GM18951 (cell line): ENCODE measurements around the gene RFX5.
"Not testable (repeated sequence)": the region's sequence is repeated elsewhere in the genome, so short reads cannot be mapped to it uniquely, and the experiment has no call there.

ENCODE experiments used
- POLR2A ChIP-seq: IDR thresholded peaks from 4 replicates; pipeline ENCODE4 v1.6.1; 2011; ENCODE audit warnings: mild to moderate bottlenecking; ENCODE audit not compliant: insufficient read length, insufficient read depth; ENCODE audit errors: extremely low read depth
- in situ Hi-C: fragments of 300-500 bp; cut with MboI; formaldehyde crosslinking; loops from one replicate; pipeline ENCODE4 v1.12.0; 2022; ENCODE audit warnings: low sequenced_read_pairs, mixed read lengths, inconsistent platforms; ENCODE audit not compliant: unreplicated experiment

Gene RFX5

DNA sequence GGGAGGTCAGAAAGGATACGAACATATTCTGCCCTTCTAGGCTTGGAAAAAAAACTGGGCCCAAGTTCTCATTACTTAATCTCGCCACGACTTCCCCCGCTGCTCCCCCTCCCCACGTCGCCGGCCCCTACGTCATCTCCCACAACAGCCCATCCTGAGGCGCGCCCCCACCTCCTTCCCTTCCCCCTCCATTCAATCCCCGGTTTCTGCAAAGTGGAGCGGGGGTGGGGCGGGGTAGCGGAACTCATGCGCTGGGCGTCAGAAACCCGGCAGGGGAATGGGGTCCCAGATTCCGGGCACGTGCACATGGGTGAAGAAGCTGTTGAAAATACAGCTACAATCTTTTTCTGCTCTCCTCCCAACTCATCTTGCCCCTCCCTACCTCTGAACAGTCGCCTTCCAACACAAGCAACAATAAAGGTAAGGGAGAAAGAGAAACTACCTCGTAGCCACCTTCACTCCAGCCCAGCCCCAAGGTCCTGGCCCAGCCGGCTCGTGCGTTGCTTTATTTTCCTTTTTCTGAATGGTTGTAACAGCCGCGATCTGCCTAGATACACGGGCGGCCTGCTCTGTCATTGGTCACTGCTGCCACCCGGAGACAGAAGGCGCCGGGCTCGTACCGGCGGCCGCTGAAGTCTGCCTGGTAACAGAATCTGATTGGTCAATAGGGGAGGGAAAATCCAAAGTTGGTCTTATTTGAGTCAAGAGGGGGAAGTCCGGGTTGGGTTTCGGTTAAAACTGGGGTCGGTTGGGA is at the start of gene RFX5:
Gene RFX5, minus strand, starts transcription at position 484 of the 754 bp plus-strand sequence. CDS start 932 bp downstream, outside the sequence.
- TF ChIP-seq POLR2A: peak; percentile 61
- in situ Hi-C loops: no loop called here

DNA sequence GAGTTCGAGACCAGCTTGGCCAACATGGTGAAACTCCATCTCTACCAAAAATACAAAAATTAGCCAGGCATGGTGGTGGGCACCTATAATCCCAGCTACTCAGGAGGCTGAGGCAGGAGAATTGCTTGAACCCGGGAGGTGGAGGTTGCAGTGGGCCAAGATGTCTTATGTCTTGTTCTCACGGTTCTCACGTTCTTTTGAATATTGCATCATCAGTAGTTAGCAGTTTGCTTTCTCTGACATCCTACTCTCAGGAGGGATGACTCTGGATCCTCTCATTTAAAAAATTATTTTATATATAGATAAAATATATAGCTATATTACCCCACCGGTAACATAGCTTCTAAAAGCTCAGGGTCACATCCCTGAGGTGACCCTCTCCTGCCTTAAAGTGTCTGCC is 49.2 kb upstream of the RFX5 start:
- in situ Hi-C loops: not testable (repeated sequence)

GRCh38 chr1:151393583-151393982 is 46.5 kb upstream of the RFX5 start:
- no peak for TF ChIP-seq POLR2A
- in situ Hi-C loops: no loop called here

DNA sequence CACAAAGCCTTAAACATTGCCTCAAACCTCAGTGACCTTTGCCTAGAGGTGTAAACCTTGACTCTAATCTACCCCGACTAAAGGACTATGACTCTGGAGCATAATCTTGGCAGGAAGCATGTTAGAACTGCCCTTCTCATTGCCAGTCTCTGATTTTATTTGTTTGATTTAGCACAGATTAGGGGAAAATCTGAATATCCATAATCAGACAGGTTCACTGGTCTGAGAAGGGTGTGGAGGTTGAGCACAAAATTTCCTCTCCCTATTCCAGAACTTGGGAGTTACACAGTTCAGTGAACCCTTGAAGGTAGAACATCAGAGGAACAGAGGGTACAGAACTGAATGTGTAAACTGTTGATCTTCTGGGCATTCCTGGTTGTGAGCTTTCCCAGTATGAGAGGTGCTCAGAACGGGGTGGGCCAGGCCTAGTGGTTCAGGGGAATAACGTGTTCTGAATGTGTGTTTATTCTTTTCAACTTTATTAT is 44.1 kb upstream of the RFX5 start:
- in situ Hi-C loops: no loop called here
- TF ChIP-seq POLR2A: no peak

DNA sequence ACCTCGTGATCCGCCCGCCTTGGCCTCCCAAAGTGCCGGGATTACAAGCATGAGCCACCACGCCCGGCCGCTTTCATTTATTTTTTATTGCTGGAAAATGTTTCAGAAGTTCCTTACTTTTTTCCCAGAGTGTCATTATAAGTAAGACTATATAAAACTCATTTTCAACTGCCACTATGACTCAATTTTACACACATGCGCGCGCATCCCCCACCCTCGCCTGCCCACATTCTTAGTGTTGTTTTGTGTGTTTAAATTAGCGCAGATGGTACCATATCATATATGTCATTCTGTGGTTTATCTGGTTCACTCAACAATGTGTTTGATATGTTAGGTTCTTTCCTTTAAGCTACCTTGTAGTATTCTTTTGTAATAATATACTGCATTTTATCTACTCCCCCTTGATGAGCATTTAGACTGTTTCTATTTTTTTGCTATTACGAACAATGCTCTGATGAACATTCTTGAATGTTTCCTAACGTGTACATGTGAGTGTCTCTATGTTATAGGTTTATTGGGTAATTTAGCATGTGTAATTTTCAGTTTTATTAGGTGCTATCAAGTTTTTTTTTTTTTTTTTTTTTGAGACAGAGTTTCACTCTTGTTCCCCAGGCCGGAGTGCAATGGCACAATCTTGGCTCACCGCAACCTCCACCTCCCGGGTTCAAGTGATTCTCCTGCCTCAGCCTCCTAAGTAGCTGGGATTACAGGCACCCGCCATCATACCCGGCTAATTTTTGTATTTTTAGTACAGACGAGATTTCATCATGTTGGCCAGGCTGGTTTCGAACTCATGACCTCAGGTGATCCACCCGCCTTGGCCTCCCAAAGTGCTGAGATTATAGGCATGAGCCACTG is 43.4 kb upstream of the RFX5 start:
- in situ Hi-C loops: not testable (repeated sequence)

DNA sequence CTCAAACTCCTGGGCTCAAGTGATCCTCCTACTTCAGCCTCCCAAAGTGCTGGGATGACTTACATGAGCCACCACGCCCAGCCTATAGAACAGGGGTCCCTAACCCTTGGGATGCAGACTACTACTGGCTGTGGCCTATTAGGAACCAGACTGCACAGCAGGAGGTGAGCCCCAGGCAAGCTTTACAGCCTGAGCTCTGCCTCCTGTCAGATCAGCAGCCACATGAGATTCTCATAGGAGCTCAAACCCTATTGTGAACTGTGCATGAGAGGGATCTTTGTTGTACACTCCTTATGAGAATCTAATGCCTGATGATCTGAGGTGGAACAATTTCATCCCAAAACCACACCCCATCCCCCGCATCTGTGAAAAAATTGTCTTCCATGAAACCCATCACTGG is 39.0 kb upstream of the RFX5 start:
- no peak for TF ChIP-seq POLR2A
- in situ Hi-C loops: no loop called here

DNA sequence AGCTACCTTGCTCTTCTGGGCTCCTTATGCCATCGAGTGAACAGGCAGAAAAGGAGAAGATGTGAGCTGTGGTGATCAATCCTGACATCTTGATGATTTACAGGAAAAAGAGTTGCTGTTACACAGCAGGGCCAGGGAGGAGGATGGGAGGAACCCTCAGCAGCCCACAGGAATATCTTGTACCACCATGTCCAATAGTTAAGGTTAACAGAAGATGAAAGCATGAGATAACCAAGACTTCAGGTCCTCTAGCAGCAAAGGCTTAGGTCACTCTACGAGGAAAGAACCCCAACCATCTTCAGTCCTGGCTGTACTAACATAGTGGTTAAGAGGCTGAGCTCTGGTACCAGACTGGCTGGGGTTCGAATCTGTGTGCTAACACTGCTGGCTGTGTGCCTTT is 37.5 kb upstream of the RFX5 start:
- in situ Hi-C loops: no loop called here
- no peak for TF ChIP-seq POLR2A

- TF ChIP-seq POLR2A: no peak
- in situ Hi-C loops: no loop called here
Observed at GRCh38 chr1:151377150-151377884, 30.3 kb upstream of the RFX5 start.

DNA sequence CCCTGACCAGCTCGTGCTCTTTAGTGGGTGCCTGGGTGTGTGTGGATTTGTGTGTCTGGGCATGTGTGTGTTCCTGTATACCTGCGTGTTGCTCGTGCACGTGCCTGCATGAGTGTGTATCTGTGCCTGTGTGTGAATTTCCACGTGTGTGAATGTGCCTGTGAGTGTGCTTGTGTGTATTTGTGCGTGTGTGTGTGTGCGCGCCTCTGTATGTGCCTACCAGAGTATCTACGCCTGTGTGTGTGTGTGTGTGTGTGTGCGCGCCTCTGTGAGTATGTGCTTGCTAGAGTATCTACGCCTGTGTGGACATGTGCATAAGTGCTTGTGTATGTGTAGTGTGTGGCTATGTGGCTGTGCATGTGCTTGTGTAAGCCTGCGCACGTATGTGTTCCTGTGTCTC is 26.1 kb upstream of the RFX5 start:
- in situ Hi-C loops: no loop called here
- TF ChIP-seq POLR2A: no peak

- no peak for TF ChIP-seq POLR2A
- in situ Hi-C loops: no loop called here
Observed at GRCh38 chr1:151372058-151372934, 25.2 kb upstream of the RFX5 start, which contains the start of gene SELENBP1. TSS of gene SELENBP1 (minus strand) at chr1:151372705. CDS start at chr1:151372641, 64 bp downstream.

- TF ChIP-seq POLR2A: no peak
- in situ Hi-C loops: no loop called here
Observed at GRCh38 chr1:151371370-151372057, 24.5 kb upstream of the RFX5 start.
